Gastrocnemius medialis (tissue), 4 donors: ENCODE measurements around the gene HNF4A. TPM values are rescaled to one million over a fixed set of nuclear protein-coding genes. Genes with fewer than 3 reads are reported as not detected.

ENCODE experiments used
- ATAC-seq, 2 donors: fragments of 150-250 bp; one replicate each; pipeline ENCODE4 v1.9.1; 2016
- DNase-seq, 2 donors: peaks; one replicate each; pipeline ENCODE4 v3.0.0-alpha.2; 2019
- H3K27ac ChIP-seq, 4 donors: fragments of 200-600 bp; sonication (generic); 1 replicate in 1 of 4; 2 replicates in 3 of 4; pipeline ENCODE4 v1.5.1; 2016 to 2018; ENCODE audit warnings: mild to moderate bottlenecking in 2 of 4, moderate library complexity in 1 of 4
- H3K27me3 ChIP-seq, 3 donors: fragments of 200-600 bp; sonication (generic) in 2 of 3; 1 replicate in 1 of 3; 2 replicates in 2 of 3; pipeline versions ENCODE4 v1.5.1 to v1.6.0; 2016 to 2019; ENCODE audit warnings: mild to moderate bottlenecking in 1 of 3, moderate library complexity in 1 of 3
- H3K36me3 ChIP-seq, 2 donors: fragments of 200-600 bp; sonication (generic) in 1 of 2; one replicate each; pipeline ENCODE4 v1.5.1; 2017 to 2018
- H3K4me1 ChIP-seq, 2 donors: fragments of 200-600 bp; sonication (generic) in 1 of 2; one replicate each; pipeline ENCODE4 v1.5.1; 2016 to 2017; ENCODE audit warnings: mild to moderate bottlenecking in 2 of 2
- H3K4me3 ChIP-seq, 4 donors: fragments of 200-600 bp; sonication (generic) in 3 of 4; 1 replicate in 1 of 4; 2 replicates in 3 of 4; pipeline ENCODE4 v1.5.1; 2016 to 2019; ENCODE audit warnings: mild to moderate bottlenecking in 2 of 4
- H3K9me3 ChIP-seq, 3 donors: fragments of 200-600 bp; sonication (generic) in 2 of 3; 1 replicate in 1 of 3; 2 replicates in 2 of 3; pipeline ENCODE4 v1.5.1; 2016 to 2019
- CTCF ChIP-seq, 5 experiments: fragments of 450-650 bp in 3 of 5; fragments of 200-600 bp in 2 of 5; sonication (generic) in 2 of 5; IDR thresholded peaks in 4 of 5; conservative IDR thresholded peaks in 1 of 5; 1 replicate in 4 of 5; 2 replicates in 1 of 5; pipeline ENCODE4 v1.5.1; 2016 to 2019; ENCODE audit warnings: antibody characterized with exemption in 5 of 5, mild to moderate bottlenecking in 3 of 5, moderate library complexity in 3 of 5
- POLR2A ChIP-seq, 2 donors: fragments of 450-650 bp; IDR thresholded peaks; one replicate each; pipeline ENCODE4 v1.6.1; 2017; ENCODE audit warnings: antibody characterized with exemption in 2 of 2, mild to moderate bottlenecking in 2 of 2, moderate library complexity in 2 of 2
- in situ Hi-C, 4 donors: fragments of 200-750 bp; cut with MboI; loops; one replicate each; pipeline versions ENCODE4 v1.15.0 to v1.8.0; 2017; ENCODE audit warnings: low sequenced_read_pairs in 4 of 4
- intact Hi-C: fragments of 100-400 bp; cut with DNase I; formaldehyde crosslinking; loops from one replicate; pipeline ENCODE4 v1.15.1; 2023; ENCODE audit warnings: low total_unique reads
- total RNA-seq, 4 donors: library from RNA; depleted of rRNA; stranded (reverse); fragments of >200 nt; gene quantifications; one replicate each; pipeline versions ENCODE4 v1.1.0 to v1.2.3, GENCODE V29; 2016

The HNF4A gene
- total RNA-seq, 4 donors from 2014 or later, result 0.29 to 0.83 (median 0.51) TPM; not detected in 1

DNA sequence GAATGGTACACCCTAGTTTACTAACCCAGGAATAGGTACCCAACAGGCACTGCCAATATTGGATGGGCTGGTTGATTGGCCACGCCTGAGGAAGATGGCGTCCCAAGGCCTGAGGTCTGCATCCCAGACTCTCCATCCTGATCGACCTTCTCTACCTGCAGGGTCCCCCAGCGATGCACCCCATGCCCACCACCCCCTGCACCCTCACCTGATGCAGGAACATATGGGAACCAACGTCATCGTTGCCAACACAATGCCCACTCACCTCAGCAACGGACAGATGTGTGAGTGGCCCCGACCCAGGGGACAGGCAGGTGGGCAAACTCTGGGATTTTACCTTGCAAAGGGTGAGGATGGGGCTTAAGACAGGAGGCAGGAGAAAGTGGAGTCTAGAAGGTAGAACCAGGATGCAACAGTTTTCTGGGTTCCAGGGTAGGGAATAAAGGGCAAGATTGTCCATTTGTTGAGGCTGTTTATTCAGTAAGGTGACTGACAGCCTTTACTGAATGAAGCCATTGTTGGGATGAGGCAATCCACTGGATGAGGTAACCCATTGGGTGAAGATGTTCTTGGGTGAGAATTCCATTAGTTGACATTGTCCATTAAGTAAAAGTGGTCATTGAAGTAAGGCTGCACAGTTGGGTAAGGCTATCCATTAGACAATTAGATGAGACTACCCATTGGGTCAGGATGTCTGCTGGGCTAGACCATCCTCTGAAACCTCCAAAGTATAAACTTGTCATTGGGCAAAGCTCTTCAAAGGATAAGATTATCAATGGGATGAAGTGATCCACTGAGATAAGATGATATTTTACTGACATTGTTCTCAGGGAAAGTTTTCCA lies 72.9 kb downstream of the HNF4A start:
- in situ Hi-C loops, result no loop called here
- TF ChIP-seq CTCF (IDR thresholded peaks at IDR 0.05 in 4 of 5, conservative IDR thresholded peaks at IDR 0.05 in 1 of 5) (no peak), POLR2A (IDR thresholded peaks at IDR 0.05) (no peak)

DNA sequence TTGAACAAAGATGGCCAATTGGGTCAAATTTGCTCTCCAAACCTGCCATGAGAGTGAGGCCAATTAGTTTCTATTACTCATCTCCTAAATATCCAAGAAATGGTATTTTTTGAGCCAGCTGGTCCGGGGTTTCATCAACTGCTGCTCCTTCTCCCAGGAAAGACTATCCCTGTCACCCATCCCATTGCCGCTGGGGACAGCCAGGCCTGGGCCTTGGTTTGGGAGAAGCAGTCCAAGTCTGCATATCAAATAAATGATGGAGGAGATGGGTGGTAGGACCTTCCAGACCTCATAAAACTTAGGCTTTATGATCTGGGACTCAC lies 73.5 kb downstream of the HNF4A start:
- no peak for ATAC-seq
- peaks cover 0 to 7% (median 0%) of the 10 kb centered on the region in 3 donors for H3K27me3 ChIP-seq
- in situ Hi-C loops, result no loop called here

More for the DNA sequence above, 72.9 kb downstream of the HNF4A start:
- intact Hi-C loops, result no loop called here
- DNase-seq, result no peak
- ATAC-seq, result no peak
- H3K36me3 ChIP-seq, result no peaks in the 10 kb centered on the region
- H3K4me3 ChIP-seq, result no peak overlapping the region
- H3K4me1 ChIP-seq, result no peaks in the 10 kb centered on the region
- H3K9me3 ChIP-seq, result no peaks in the 10 kb centered on the region
- H3K27me3 ChIP-seq, result peaks cover 0 to 10% (median 0%) of the 10 kb centered on the region in 3 donors
- H3K27ac ChIP-seq, result no peak overlapping the region

DNA sequence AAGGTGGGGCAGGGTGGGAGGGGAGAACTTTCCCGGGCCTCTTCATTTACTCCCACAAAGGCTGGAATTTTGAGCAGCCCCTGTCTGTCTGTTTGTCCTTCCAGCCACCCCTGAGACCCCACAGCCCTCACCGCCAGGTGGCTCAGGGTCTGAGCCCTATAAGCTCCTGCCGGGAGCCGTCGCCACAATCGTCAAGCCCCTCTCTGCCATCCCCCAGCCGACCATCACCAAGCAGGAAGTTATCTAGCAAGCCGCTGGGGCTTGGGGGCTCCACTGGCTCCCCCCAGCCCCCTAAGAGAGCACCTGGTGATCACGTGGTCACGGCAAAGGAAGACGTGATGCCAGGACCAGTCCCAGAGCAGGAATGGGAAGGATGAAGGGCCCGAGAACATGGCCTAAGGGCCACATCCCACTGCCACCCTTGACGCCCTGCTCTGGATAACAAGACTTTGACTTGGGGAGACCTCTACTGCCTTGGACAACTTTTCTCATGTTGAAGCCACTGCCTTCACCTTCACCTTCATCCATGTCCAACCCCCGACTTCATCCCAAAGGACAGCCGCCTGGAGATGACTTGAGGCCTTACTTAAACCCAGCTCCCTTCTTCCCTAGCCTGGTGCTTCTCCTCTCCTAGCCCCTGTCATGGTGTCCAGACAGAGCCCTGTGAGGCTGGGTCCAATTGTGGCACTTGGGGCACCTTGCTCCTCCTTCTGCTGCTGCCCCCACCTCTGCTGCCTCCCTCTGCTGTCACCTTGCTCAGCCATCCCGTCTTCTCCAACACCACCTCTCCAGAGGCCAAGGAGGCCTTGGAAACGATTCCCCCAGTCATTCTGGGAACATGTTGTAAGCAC lies 74.1 kb downstream of the HNF4A start:
- intact Hi-C loops, result no loop called here
- no peak for DNase-seq
- no peak for ATAC-seq
- H3K27ac ChIP-seq, result no peak overlapping the region
- H3K9me3 ChIP-seq, result no peaks in the 10 kb centered on the region
- no peaks in the 10 kb centered on the region for H3K36me3 ChIP-seq
- no peak overlapping the region for H3K4me3 ChIP-seq
- peaks cover 0 to 7% (median 0%) of the 10 kb centered on the region in 3 donors for H3K27me3 ChIP-seq
- TF ChIP-seq POLR2A (IDR thresholded peaks at IDR 0.05), result no peak
- no peak for TF ChIP-seq CTCF (IDR thresholded peaks at IDR 0.05 in 4 of 5, conservative IDR thresholded peaks at IDR 0.05 in 1 of 5)
- no peaks in the 10 kb centered on the region for H3K4me1 ChIP-seq
- in situ Hi-C loops, result no loop called here

More for the DNA sequence above, 73.5 kb downstream of the HNF4A start:
- TF ChIP-seq POLR2A (IDR thresholded peaks at IDR 0.05), result no peak
- no peak for TF ChIP-seq CTCF (IDR thresholded peaks at IDR 0.05 in 4 of 5, conservative IDR thresholded peaks at IDR 0.05 in 1 of 5)
- Histone ChIP-seq H3K9me3 (no peaks in the 10 kb centered on the region), H3K27ac (no peak overlapping the region), H3K36me3 (no peaks in the 10 kb centered on the region), H3K4me1 (no peaks in the 10 kb centered on the region), H3K4me3 (no peak overlapping the region)
- intact Hi-C loops, result no loop called here
- DNase-seq, result no peak

GRCh38 chr20:44430270-44431065 lies 75.0 kb downstream of the HNF4A start:
- Histone ChIP-seq H3K27ac (no peak overlapping the region), H3K36me3 (no peaks in the 10 kb centered on the region), H3K4me3 (no peak overlapping the region), H3K27me3 (peaks cover 0 to 7% (median 0%) of the 10 kb centered on the region in 3 donors), H3K4me1 (no peaks in the 10 kb centered on the region), H3K9me3 (no peaks in the 10 kb centered on the region)
- TF ChIP-seq CTCF (IDR thresholded peaks at IDR 0.05 in 4 of 5, conservative IDR thresholded peaks at IDR 0.05 in 1 of 5), result no peak
- no peak for TF ChIP-seq POLR2A (IDR thresholded peaks at IDR 0.05)
- in situ Hi-C loops, result no loop called here
- no peak for DNase-seq
- ATAC-seq, result no peak
- intact Hi-C loops, result no loop called here
